Measurements from ENCODE around the gene PTPRD.

Gene PTPRD

GRCh38 chr9:8852301-8852864 lies 1760.4 kb downstream of the PTPRD start:
- DNase-seq (ENCODE audit: low read depth in 2 of 2, low spot score in 1 of 2): no peak

GRCh38 chr9:8850914-8851313 lies 1761.9 kb downstream of the PTPRD start:
- DNase-seq (ENCODE audit: low read depth in 2 of 2, low spot score in 1 of 2): no peak

- no peak for DNase-seq (ENCODE audit: low read depth in 2 of 2, low spot score in 1 of 2)
Measured at GRCh38 chr9:8845808-8846207, 1767.0 kb downstream of the PTPRD start.

- no peak for DNase-seq (ENCODE audit: low read depth in 2 of 2, low spot score in 1 of 2)
Measured at GRCh38 chr9:8845376-8845775, 1767.4 kb downstream of the PTPRD start.

GRCh38 chr9:8844549-8844948 lies 1768.3 kb downstream of the PTPRD start:
- DNase-seq (ENCODE audit: low read depth in 2 of 2, low spot score in 1 of 2): no peak

- no peak for DNase-seq (ENCODE audit: low read depth in 2 of 2, low spot score in 1 of 2)
Measured at GRCh38 chr9:8842402-8843193, 1770.2 kb downstream of the PTPRD start.

GRCh38 chr9:8838136-8838535 lies 1774.7 kb downstream of the PTPRD start:
- DNase-seq (ENCODE audit: low read depth in 2 of 2, low spot score in 1 of 2): no peak

- DNase-seq (ENCODE audit: low read depth in 2 of 2, low spot score in 1 of 2): no peak
Measured at GRCh38 chr9:8835291-8835690, 1777.5 kb downstream of the PTPRD start.

- DNase-seq (ENCODE audit: low read depth in 2 of 2, low spot score in 1 of 2): no peak
Measured at GRCh38 chr9:8832955-8833354, 1779.8 kb downstream of the PTPRD start.

- DNase-seq (ENCODE audit: low read depth in 2 of 2, low spot score in 1 of 2): no peak
Measured at GRCh38 chr9:8832386-8832785, 1780.4 kb downstream of the PTPRD start.

GRCh38 chr9:8831568-8831967 lies 1781.2 kb downstream of the PTPRD start:
- DNase-seq (ENCODE audit: low read depth in 2 of 2, low spot score in 1 of 2): no peak

- DNase-seq (ENCODE audit: low read depth in 2 of 2, low spot score in 1 of 2): no peak
Measured at GRCh38 chr9:8826281-8826680, 1786.5 kb downstream of the PTPRD start.

- DNase-seq (ENCODE audit: low read depth in 2 of 2, low spot score in 1 of 2): no peak
Measured at GRCh38 chr9:8825585-8826147, 1787.1 kb downstream of the PTPRD start.

GRCh38 chr9:8823131-8823895 lies 1789.5 kb downstream of the PTPRD start:
- no peak for DNase-seq (ENCODE audit: low read depth in 2 of 2, low spot score in 1 of 2)

GRCh38 chr9:8822667-8823025 lies 1790.2 kb downstream of the PTPRD start:
- DNase-seq (ENCODE audit: low read depth in 2 of 2, low spot score in 1 of 2): no peak

- DNase-seq (ENCODE audit: low read depth in 2 of 2, low spot score in 1 of 2): no peak
Measured at GRCh38 chr9:8821910-8822666, 1790.7 kb downstream of the PTPRD start.

- no peak for DNase-seq (ENCODE audit: low read depth in 2 of 2, low spot score in 1 of 2)
Measured at GRCh38 chr9:8817335-8817734, 1795.5 kb downstream of the PTPRD start.

GRCh38 chr9:8816361-8816760 lies 1796.4 kb downstream of the PTPRD start:
- DNase-seq (ENCODE audit: low read depth in 2 of 2, low spot score in 1 of 2): no peak

- no peak for DNase-seq (ENCODE audit: low read depth in 2 of 2, low spot score in 1 of 2)
Measured at GRCh38 chr9:8815931-8816330, 1796.9 kb downstream of the PTPRD start.

- DNase-seq (ENCODE audit: low read depth in 2 of 2, low spot score in 1 of 2): no peak
Measured at GRCh38 chr9:8815219-8815618, 1797.6 kb downstream of the PTPRD start.

- DNase-seq (ENCODE audit: low read depth in 2 of 2, low spot score in 1 of 2): no peak
Measured at GRCh38 chr9:8812888-8813287, 1799.9 kb downstream of the PTPRD start.

Data from stimulated activated CD8-positive, alpha-beta memory T cell treated with anti-CD3 and anti-CD28 coated beads, Interleukin-4, amount 100 ng/mL, for 1 hour (primary cell).